Measurements from ENCODE around the gene SLC4A11.

- TF ChIP-seq CTCF (IDR thresholded peaks at IDR 0.05) (no peak), POLR2A (IDR thresholded peaks at IDR 0.05) (no peak)
These were observed 36.0 kb downstream of the SLC4A11 start for GRCh38 chr20:3202965-3203314.
